Keratinocyte (primary cell): ENCODE results near the gene NUP153. TPM values are rescaled to one million over a fixed set of nuclear protein-coding genes. Genes with fewer than 3 reads are reported as not detected.

Experiments
- DNase-seq: peaks from one replicate; pipeline ENCODE4 v3.0.0-alpha.2; 2011; ENCODE audit warnings: low read depth, missing footprints, low spot score
- FAIRE-seq: peaks from 2 replicates; lab custom pipeline; 2011; peaks lifted over from hg19 to GRCh38; lab: Jason Lieb, UNC
- H2AFZ ChIP-seq: 2 replicates; pipeline ENCODE4 v1.6.0; 2012; ENCODE audit warnings: low read length, control low read depth, inconsistent platforms; ENCODE audit not compliant: control insufficient read depth
- H3K27ac ChIP-seq: 2 replicates; pipeline ENCODE4 v1.5.1; 2011; ENCODE audit warnings: low read length; ENCODE audit not compliant: control insufficient read depth, insufficient read depth
- H3K27me3 ChIP-seq: 3 replicates; pipeline ENCODE4 v1.6.0; 2011; ENCODE audit warnings: low read length; ENCODE audit not compliant: control insufficient read depth, insufficient read depth; ENCODE audit errors: extremely low read depth
- H3K36me3 ChIP-seq, 2 experiments: 2 replicates in 1 of 2; 3 replicates in 1 of 2; pipeline ENCODE4 v1.5.1; 2011; ENCODE audit warnings: low read length in 2 of 2, mild to moderate bottlenecking in 1 of 2; ENCODE audit not compliant: control insufficient read depth in 2 of 2, insufficient read depth in 2 of 2; ENCODE audit errors: extremely low read depth in 1 of 2
- H3K4me1 ChIP-seq: 3 replicates; pipeline ENCODE4 v1.5.1; 2011; ENCODE audit warnings: low read length; ENCODE audit not compliant: control insufficient read depth, insufficient read depth; ENCODE audit errors: extremely low read depth
- H3K4me2 ChIP-seq: 3 replicates; pipeline ENCODE4 v1.6.0; 2011; ENCODE audit warnings: low read depth, low read length; ENCODE audit not compliant: control insufficient read depth, insufficient read depth; ENCODE audit errors: extremely low read depth
- H3K4me3 ChIP-seq, 3 experiments: fragments of 200-600 bp in 1 of 3; sonication (generic) in 1 of 3; 2 replicates in 2 of 3; 3 replicates in 1 of 3; pipeline ENCODE4 v1.5.1; 2011 to 2016; ENCODE audit warnings: low read length in 3 of 3, mild to moderate bottlenecking in 3 of 3, control low read depth in 2 of 3, inconsistent platforms in 1 of 3, low read depth in 1 of 3, mixed read lengths in 1 of 3, mixed run types in 1 of 3, moderate library complexity in 1 of 3; ENCODE audit not compliant: control insufficient read depth in 2 of 3, insufficient read depth in 2 of 3; ENCODE audit errors: extremely low read depth in 1 of 3
- H3K79me2 ChIP-seq: 2 replicates; pipeline ENCODE4 v1.6.0; 2012; ENCODE audit warnings: low read length; ENCODE audit not compliant: control insufficient read depth, insufficient read depth
- H3K9ac ChIP-seq: 3 replicates; pipeline ENCODE4 v1.6.0; 2011; ENCODE audit warnings: low read length; ENCODE audit not compliant: control insufficient read depth, insufficient read depth; ENCODE audit errors: extremely low read depth
- H3K9me1 ChIP-seq: 3 replicates; pipeline ENCODE4 v1.6.0; 2011; ENCODE audit warnings: low read length; ENCODE audit not compliant: control insufficient read depth, insufficient read depth; ENCODE audit errors: extremely low read depth
- H3K9me3 ChIP-seq: 2 replicates; pipeline ENCODE4 v1.5.1; 2012; ENCODE audit warnings: low read depth, low read length; ENCODE audit not compliant: control insufficient read depth
- H4K20me1 ChIP-seq: 3 replicates; pipeline ENCODE4 v1.6.0; 2011; ENCODE audit warnings: low read length; ENCODE audit not compliant: control insufficient read depth, insufficient read depth; ENCODE audit errors: extremely low read depth
- CTCF ChIP-seq, 3 experiments: IDR thresholded peaks in 1 of 3; conservative IDR thresholded peaks in 1 of 3; optimal IDR thresholded peaks in 1 of 3; 2 replicates in 2 of 3; 3 replicates in 1 of 3; pipeline versions ENCODE3 to v1.5.1; 2011; ENCODE audit warnings: low read length in 3 of 3, mild to moderate bottlenecking in 3 of 3, moderate library complexity in 2 of 3, control low read depth in 1 of 3, inconsistent platforms in 1 of 3; ENCODE audit not compliant: insufficient read depth in 2 of 3; ENCODE audit errors: extremely low read depth in 1 of 3
- EZH2 ChIP-seq: IDR thresholded peaks from one replicate; pipeline ENCODE4 v1.6.1; 2012; ENCODE audit warnings: inconsistent platforms, mild to moderate bottlenecking, low read length, moderate library complexity
- dilution Hi-C: fragments of 300-500 bp; cut with MboI; formaldehyde crosslinking; loops from one replicate; pipeline ENCODE4 v1.7.0; 2020; ENCODE audit warnings: low sequenced_read_pairs; ENCODE audit not compliant: extremely low pct_ligation_motif_present
- polyA plus RNA-seq, 5 experiments: library from polyadenylated mRNA; depleted of rRNA in 3 of 5; stranded (reverse) in 3 of 5; stranded (forward) in 1 of 5; unstranded in 1 of 5; fragments of >200 nt; gene quantifications; 1 replicate in 1 of 5; 2 replicates in 3 of 5; 3 replicates in 1 of 5; pipeline versions ENCODE4 v1.2.1 to v1.2.3, GENCODE V29; 2011 to 2012; ENCODE audit warnings: missing spikeins in 2 of 5, low read depth in 1 of 5, low replicate concordance in 1 of 5

Gene NUP153
- polyA plus RNA-seq, 1 donor (not counting 4 experiments of a cell fraction or from before 2014, with no cell fraction given) = 27.6 TPM

- Histone ChIP-seq H3K36me3 (no peaks in the 10 kb centered on the region), H3K4me2 (no peak overlapping the region), H3K9me1 (no peaks in the 10 kb centered on the region), H4K20me1 (no peaks in the 10 kb centered on the region), H3K9ac (no peak overlapping the region), H3K27me3 (no peaks in the 10 kb centered on the region), H3K4me1 (peaks cover 13% of the 10 kb centered on the region), H3K4me3 (no peak overlapping the region), H3K9me3 (no peaks in the 10 kb centered on the region), H3K27ac (no peak overlapping the region), H2AFZ (no peak overlapping the region), H3K79me2 (no peaks in the 10 kb centered on the region)
- no peak for FAIRE-seq
- TF ChIP-seq EZH2 (no peak), CTCF (optimal IDR thresholded peaks at IDR 0.05 in 1 of 3, IDR thresholded peaks at IDR 0.05 in 1 of 3, conservative IDR thresholded peaks at IDR 0.05 in 1 of 3; ENCODE audit: extremely low read depth in 1 of 3, insufficient read depth in 2 of 3, low read length in 3 of 3) (peak; percentile 19 to 48 (median 35))
- dilution Hi-C loops = loop anchor here (25.0 kb wide), 1 partner anchor 424 kb away; no protein-coding TSS in a partner anchor
- peak; percentile 41 for DNase-seq
Measured at GRCh38 chr6:17585766-17586490, 120.8 kb downstream of the NUP153 start.

GRCh38 chr6:17584241-17584803, 122.4 kb downstream of the NUP153 start:
- no peak overlapping the region for H3K9ac ChIP-seq
- no peak overlapping the region for H3K27ac ChIP-seq
- no peak for DNase-seq
- peak overlapping the region in 1 of 3 experiments; percentile 6 for H3K4me3 ChIP-seq
- FAIRE-seq = peak; percentile 73
- H3K36me3 ChIP-seq = no peaks in the 10 kb centered on the region
- peak overlapping the region; percentile 20 for H2AFZ ChIP-seq
- TF ChIP-seq CTCF (optimal IDR thresholded peaks at IDR 0.05 in 1 of 3, IDR thresholded peaks at IDR 0.05 in 1 of 3, conservative IDR thresholded peaks at IDR 0.05 in 1 of 3; ENCODE audit: extremely low read depth in 1 of 3, insufficient read depth in 2 of 3, low read length in 3 of 3) (peak; percentile 53 to 59 (median 58)), EZH2 (no peak)
- H3K9me3 ChIP-seq = no peaks in the 10 kb centered on the region
- dilution Hi-C loops = loop anchor here (25.0 kb wide), 1 partner anchor 422 kb away; no protein-coding TSS in a partner anchor
- H3K79me2 ChIP-seq = no peaks in the 10 kb centered on the region
- H3K4me2 ChIP-seq = peak overlapping the region; percentile 12
- no peaks in the 10 kb centered on the region for H3K9me1 ChIP-seq
- no peaks in the 10 kb centered on the region for H4K20me1 ChIP-seq
- no peaks in the 10 kb centered on the region for H3K27me3 ChIP-seq
- H3K4me1 ChIP-seq = peaks cover 5% of the 10 kb centered on the region
